GM12878 (cell line): Measurements from ENCODE around the gene DCST1. TPM values are rescaled to one million over a fixed set of nuclear protein-coding genes. Genes with fewer than 3 reads are reported as not detected.

Experiments
- BCL3 ChIP-seq: IDR thresholded peaks from 2 replicates; pipeline ENCODE4 v1.6.1; 2011; ENCODE audit warnings: borderline replicate concordance, low read depth, mild to moderate bottlenecking, moderate library complexity, low read length; ENCODE audit not compliant: insufficient read depth, poor library complexity, severe bottlenecking
- BRCA1 ChIP-seq: IDR thresholded peaks from 2 replicates; pipeline ENCODE4 v1.6.1; 2011; ENCODE audit warnings: low read depth, low read length, improper control_type of control experiment
- CBX3 ChIP-seq: fragments of 200-600 bp; sonication (generic); IDR thresholded peaks from 2 replicates; pipeline ENCODE4 v1.6.1; 2016; ENCODE audit warnings: low read depth, borderline replicate concordance
- EP300 ChIP-seq, 2 experiments: fragments of 150-350 bp in 1 of 2; IDR thresholded peaks; 2 replicates each; pipeline ENCODE4 v1.6.1; 2011 to 2012; ENCODE audit warnings: low read depth in 2 of 2, low read length in 2 of 2, borderline replicate concordance in 1 of 2, improper control_type of control experiment in 1 of 2, inconsistent platforms in 1 of 2; ENCODE audit not compliant: control insufficient read depth in 1 of 2
- HDGF ChIP-seq: fragments of 450-650 bp; IDR thresholded peaks from 2 replicates; pipeline ENCODE4 v1.6.1; 2016; ENCODE audit warnings: antibody characterized with exemption
- JUNB ChIP-seq: IDR thresholded peaks from 2 replicates; pipeline ENCODE4 v1.6.1; 2016; ENCODE audit warnings: antibody characterized with exemption, mild to moderate bottlenecking
- MYC ChIP-seq: IDR thresholded peaks from 2 replicates; pipeline ENCODE4 v1.6.1; 2011; ENCODE audit warnings: mild to moderate bottlenecking, low read length, moderate library complexity, inconsistent platforms; ENCODE audit not compliant: insufficient read depth, insufficient replicate concordance, insufficient read length, severe bottlenecking
- NR2C2 ChIP-seq: IDR thresholded peaks from 2 replicates; pipeline ENCODE4 v1.6.1; 2011; ENCODE audit warnings: borderline replicate concordance, low read depth; ENCODE audit not compliant: control insufficient read depth, insufficient read length
- POLR2AphosphoS5 ChIP-seq: IDR thresholded peaks from 2 replicates; pipeline ENCODE4 v1.6.1; 2011; ENCODE audit warnings: mild to moderate bottlenecking, low read length, inconsistent platforms
- SIN3A ChIP-seq: IDR thresholded peaks from 2 replicates; pipeline ENCODE4 v1.6.1; 2012; ENCODE audit warnings: low read depth, low read length, improper control_type of control experiment
- SMC3 ChIP-seq: IDR thresholded peaks from 2 replicates; pipeline ENCODE4 v1.6.1; 2011; ENCODE audit warnings: low read length, improper control_type of control experiment, borderline replicate concordance
- SRF ChIP-seq, 2 experiments: IDR thresholded peaks; 2 replicates each; pipeline ENCODE4 v1.6.1; 2011; ENCODE audit warnings: low read depth in 2 of 2, low read length in 2 of 2, mild to moderate bottlenecking in 1 of 2, moderate library complexity in 1 of 2
- SUZ12 ChIP-seq: fragments of 200-600 bp; sonication (generic); IDR thresholded peaks from one replicate; pipeline ENCODE4 v1.6.1; 2018; ENCODE audit warnings: antibody characterized with exemption, mild to moderate bottlenecking; ENCODE audit not compliant: unreplicated experiment
- TCF12 ChIP-seq: IDR thresholded peaks from 2 replicates; pipeline ENCODE4 v1.6.1; 2011; ENCODE audit warnings: low read depth, mild to moderate bottlenecking, low read length
- TCF3 ChIP-seq: IDR thresholded peaks from 2 replicates; pipeline ENCODE4 v1.6.1; 2012; ENCODE audit warnings: low read depth, mild to moderate bottlenecking, low read length, borderline replicate concordance; ENCODE audit not compliant: insufficient read depth
- USF2 ChIP-seq: IDR thresholded peaks from 2 replicates; pipeline ENCODE4 v1.6.1; 2011; ENCODE audit warnings: low read depth, low read length, improper control_type of control experiment, borderline replicate concordance
- YY1 ChIP-seq: IDR thresholded peaks from 2 replicates; pipeline ENCODE4 v1.6.1; 2011; ENCODE audit warnings: low read depth, mild to moderate bottlenecking, low read length
- polyA plus RNA-seq, 11 experiments: library from polyadenylated mRNA; depleted of rRNA in 4 of 11; unstranded in 6 of 11; stranded (reverse) in 5 of 11; fragments of >200 nt; fragmentation: Nextera tagmentation in 4 of 11; fragmentation: Illumina TruSeq in 1 of 11; extraction: Ambion mirVana in 4 of 11; extraction: Trizol in 1 of 11; gene quantifications; 1 replicate in 1 of 11; 2 replicates in 10 of 11; pipeline versions ENCODE4 v1.2.1 to v1.2.3, GENCODE V29; 2011 to 2016; ENCODE audit warnings: inconsistent platforms in 2 of 11, missing spikeins in 2 of 11, low read depth in 1 of 11
- total RNA-seq, 4 experiments: library from RNA; depleted of rRNA in 3 of 4; stranded (reverse); fragments of >200 nt in 3 of 4; fragmentation: Illumina TruSeq in 1 of 4; extraction: Trizol in 1 of 4; gene quantifications; 2 replicates each; pipeline versions ENCODE4 v1.2.1 to v1.2.3, GENCODE V29; 2013 to 2021
- TF ChIP-seq, protein P1 (sequence below): fragments of 450-650 bp; IDR thresholded peaks from 2 replicates; pipeline ENCODE4 v1.6.1; 2017; ENCODE audit warnings: mild to moderate bottlenecking, moderate library complexity
- TF ChIP-seq, protein P2 (sequence below): fragments of 450-650 bp; IDR thresholded peaks from 2 replicates; pipeline ENCODE4 v1.6.1; 2018; ENCODE audit warnings: mild to moderate bottlenecking, low read depth, moderate library complexity; ENCODE audit not compliant: partially characterized antibody

Gene DCST1
- total and polyA plus RNA-seq, 10 of the 15 experiments (the other 5 are each of a cell fraction or from before 2014, with no cell fraction given) = not detected

GRCh38 chr1:155084722-155085503, 51.3 kb downstream of the DCST1 start (continued):
- TF ChIP-seq SMC3 (peak; percentile 96), EP300 (IDR thresholded peaks at IDR 0.05; ENCODE audit: borderline replicate concordance in 1 of 2, control insufficient read depth in 1 of 2, low read depth in 2 of 2, low read length in 2 of 2) (0 out of 4 replicates have a peak, but pooled peaks of 1 of the 2 experiments have one; percentile 48), BCL3 (no peak), YY1 (peak; percentile 67; the same call in 1 of the 2 replicates), TCF12 (peak; percentile 20; the same call in 1 of the 2 replicates), NR2C2 (no peak), USF2 (no peak), HDGF (no peak), TCF3 (no peak), BRCA1 (no peak), POLR2AphosphoS5 (no peak), CBX3 (no peak), MYC (no peak), SIN3A (peak; percentile 34), SUZ12 (no peak), SRF (IDR thresholded peaks at IDR 0.05; ENCODE audit: low read depth in 2 of 2, low read length in 2 of 2) (no peak), JUNB (no peak)
- TF ChIP-seq, protein P1, sequence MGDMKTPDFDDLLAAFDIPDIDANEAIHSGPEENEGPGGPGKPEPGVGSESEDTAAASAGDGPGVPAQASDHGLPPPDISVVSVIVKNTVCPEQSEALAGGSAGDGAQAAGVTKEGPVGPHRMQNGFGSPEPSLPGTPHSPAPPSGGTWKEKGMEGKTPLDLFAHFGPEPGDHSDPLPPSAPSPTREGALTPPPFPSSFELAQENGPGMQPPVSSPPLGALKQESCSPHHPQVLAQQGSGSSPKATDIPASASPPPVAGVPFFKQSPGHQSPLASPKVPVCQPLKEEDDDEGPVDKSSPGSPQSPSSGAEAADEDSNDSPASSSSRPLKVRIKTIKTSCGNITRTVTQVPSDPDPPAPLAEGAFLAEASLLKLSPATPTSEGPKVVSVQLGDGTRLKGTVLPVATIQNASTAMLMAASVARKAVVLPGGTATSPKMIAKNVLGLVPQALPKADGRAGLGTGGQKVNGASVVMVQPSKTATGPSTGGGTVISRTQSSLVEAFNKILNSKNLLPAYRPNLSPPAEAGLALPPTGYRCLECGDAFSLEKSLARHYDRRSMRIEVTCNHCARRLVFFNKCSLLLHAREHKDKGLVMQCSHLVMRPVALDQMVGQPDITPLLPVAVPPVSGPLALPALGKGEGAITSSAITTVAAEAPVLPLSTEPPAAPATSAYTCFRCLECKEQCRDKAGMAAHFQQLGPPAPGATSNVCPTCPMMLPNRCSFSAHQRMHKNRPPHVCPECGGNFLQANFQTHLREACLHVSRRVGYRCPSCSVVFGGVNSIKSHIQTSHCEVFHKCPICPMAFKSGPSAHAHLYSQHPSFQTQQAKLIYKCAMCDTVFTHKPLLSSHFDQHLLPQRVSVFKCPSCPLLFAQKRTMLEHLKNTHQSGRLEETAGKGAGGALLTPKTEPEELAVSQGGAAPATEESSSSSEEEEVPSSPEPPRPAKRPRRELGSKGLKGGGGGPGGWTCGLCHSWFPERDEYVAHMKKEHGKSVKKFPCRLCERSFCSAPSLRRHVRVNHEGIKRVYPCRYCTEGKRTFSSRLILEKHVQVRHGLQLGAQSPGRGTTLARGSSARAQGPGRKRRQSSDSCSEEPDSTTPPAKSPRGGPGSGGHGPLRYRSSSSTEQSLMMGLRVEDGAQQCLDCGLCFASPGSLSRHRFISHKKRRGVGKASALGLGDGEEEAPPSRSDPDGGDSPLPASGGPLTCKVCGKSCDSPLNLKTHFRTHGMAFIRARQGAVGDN = no peak
- TF ChIP-seq, protein P2, sequence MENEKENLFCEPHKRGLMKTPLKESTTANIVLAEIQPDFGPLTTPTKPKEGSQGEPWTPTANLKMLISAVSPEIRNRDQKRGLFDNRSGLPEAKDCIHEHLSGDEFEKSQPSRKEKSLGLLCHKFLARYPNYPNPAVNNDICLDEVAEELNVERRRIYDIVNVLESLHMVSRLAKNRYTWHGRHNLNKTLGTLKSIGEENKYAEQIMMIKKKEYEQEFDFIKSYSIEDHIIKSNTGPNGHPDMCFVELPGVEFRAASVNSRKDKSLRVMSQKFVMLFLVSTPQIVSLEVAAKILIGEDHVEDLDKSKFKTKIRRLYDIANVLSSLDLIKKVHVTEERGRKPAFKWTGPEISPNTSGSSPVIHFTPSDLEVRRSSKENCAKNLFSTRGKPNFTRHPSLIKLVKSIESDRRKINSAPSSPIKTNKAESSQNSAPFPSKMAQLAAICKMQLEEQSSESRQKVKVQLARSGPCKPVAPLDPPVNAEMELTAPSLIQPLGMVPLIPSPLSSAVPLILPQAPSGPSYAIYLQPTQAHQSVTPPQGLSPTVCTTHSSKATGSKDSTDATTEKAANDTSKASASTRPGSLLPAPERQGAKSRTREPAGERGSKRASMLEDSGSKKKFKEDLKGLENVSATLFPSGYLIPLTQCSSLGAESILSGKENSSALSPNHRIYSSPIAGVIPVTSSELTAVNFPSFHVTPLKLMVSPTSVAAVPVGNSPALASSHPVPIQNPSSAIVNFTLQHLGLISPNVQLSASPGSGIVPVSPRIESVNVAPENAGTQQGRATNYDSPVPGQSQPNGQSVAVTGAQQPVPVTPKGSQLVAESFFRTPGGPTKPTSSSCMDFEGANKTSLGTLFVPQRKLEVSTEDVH = peak; percentile 31
